Common myeloid progenitor, CD34-positive (primary cell): Measurements from ENCODE around the gene CNPPD1.
"Not testable (repeated sequence)": the region's sequence is repeated elsewhere in the genome, so short reads cannot be mapped to it uniquely, and the experiment has no call there.

Experiments
- CTCF ChIA-PET: fragments of 350-600 bp; sonication (Branson Sonifier 250); formaldehyde crosslinking; loops from one replicate; lab custom pipeline; 2021; ENCODE audit warnings: antibody characterized with exemption; lab: Charles Lee
- POLR2A ChIA-PET: fragments of 350-600 bp; sonication (Branson Sonifier 250); formaldehyde crosslinking; loops from one replicate; lab custom pipeline; 2021; ENCODE audit warnings: antibody characterized with exemption; lab: Charles Lee
- DNase-seq, 3 donors: peaks; one replicate each; pipeline versions ENCODE4 v3.0.0 to v3.0.0-alpha.2; 2013
- H3K27ac ChIP-seq, 2 experiments: 1 replicate in 1 of 2; 2 replicates in 1 of 2; pipeline ENCODE4 v1.7.0; 2013; ENCODE audit warnings: inconsistent platforms in 2 of 2, low read length in 2 of 2, mild to moderate bottlenecking in 2 of 2, low read depth in 1 of 2, moderate library complexity in 1 of 2; ENCODE audit not compliant: severe bottlenecking in 2 of 2, insufficient read depth in 1 of 2, poor library complexity in 1 of 2
- H3K27me3 ChIP-seq, 5 experiments: replicated peaks in 2 of 5; 1 replicate in 3 of 5; 2 replicates in 2 of 5; pipeline versions ENCODE4 v1.6.1 to v1.7.0; 2013; ENCODE audit warnings: low read length in 4 of 5, mild to moderate bottlenecking in 2 of 5, moderate library complexity in 2 of 5, inconsistent platforms in 1 of 5; ENCODE audit not compliant: insufficient read depth in 5 of 5, control insufficient read depth in 4 of 5
- H3K36me3 ChIP-seq, 4 experiments: 1 replicate in 2 of 4; 2 replicates in 2 of 4; pipeline versions ENCODE4 v1.6.1 to v1.7.0; 2013; ENCODE audit warnings: low read length in 3 of 4, control low read depth in 1 of 4, mild to moderate bottlenecking in 1 of 4; ENCODE audit not compliant: control insufficient read depth in 4 of 4, insufficient read depth in 4 of 4
- H3K4me1 ChIP-seq, 4 experiments: 1 replicate in 3 of 4; 2 replicates in 1 of 4; pipeline versions ENCODE4 v1.6.1 to v1.7.1; 2013; ENCODE audit warnings: low read length in 3 of 4, mild to moderate bottlenecking in 3 of 4, control low read depth in 1 of 4, inconsistent platforms in 1 of 4, moderate library complexity in 1 of 4; ENCODE audit not compliant: control insufficient read depth in 4 of 4, insufficient read depth in 4 of 4; ENCODE audit errors: control extremely low read depth in 1 of 4
- H3K4me3 ChIP-seq, 7 experiments: 1 replicate in 4 of 7; 2 replicates in 3 of 7; pipeline versions ENCODE4 v1.5.1 to v1.7.0; 2013; ENCODE audit warnings: mild to moderate bottlenecking in 7 of 7, low read length in 6 of 7, moderate library complexity in 6 of 7, inconsistent platforms in 2 of 7, low read depth in 2 of 7, control low read depth in 1 of 7; ENCODE audit not compliant: insufficient read depth in 4 of 7, control insufficient read depth in 1 of 7; ENCODE audit errors: extremely low read depth in 1 of 7
- H3K9me3 ChIP-seq, 5 experiments: 1 replicate in 4 of 5; 2 replicates in 1 of 5; pipeline versions ENCODE4 v1.6.1 to v1.7.1; 2013; ENCODE audit warnings: low read length in 4 of 5, mild to moderate bottlenecking in 2 of 5, inconsistent platforms in 1 of 5, low read depth in 1 of 5, moderate library complexity in 1 of 5; ENCODE audit not compliant: control insufficient read depth in 4 of 5, insufficient read depth in 2 of 5; ENCODE audit errors: control extremely low read depth in 1 of 5
- WGBS: methylation state at CpG from one replicate; pipeline ENCODE4 v1.1.5; 2013; ENCODE audit not compliant: insufficient coverage; 5-methylcytosine and 5-hydroxymethylcytosine counted together

Gene CNPPD1

GRCh38 chr2:219205165-219205538, 28.4 kb upstream of the CNPPD1 start:
- Histone ChIP-seq H3K4me1 (peaks cover 22 to 39% (median 38%) of the 10 kb centered on the region in 4 experiments), H3K36me3 (peaks cover 0 to 22% (median 4%) of the 10 kb centered on the region in 4 experiments), H3K27ac (no peak overlapping the region), H3K27me3 (no peaks in the 10 kb centered on the region), H3K9me3 (no peaks in the 10 kb centered on the region), H3K4me3 (no peak overlapping the region)
- DNase-seq: no peak
- CTCF ChIA-PET: interaction anchor here (1.1 to 17.2 kb wide), 5 partner anchors 20 to 32 kb away, joined by 4 to 238 read pairs (median 4); partner anchors contain the start of genes CNPPD1 and SLC23A3
- POLR2A ChIA-PET: no interaction called here
- WGBS: 100% methylated on average over 3 of the region's 5 CpGs

GRCh38 chr2:219204425-219205164, 27.9 kb upstream of the CNPPD1 start:
- H3K36me3 ChIP-seq: peaks cover 0 to 20% (median 4%) of the 10 kb centered on the region in 4 experiments
- POLR2A ChIA-PET: interaction anchor here (0.7 kb wide), 1 partner anchor 28 kb away, joined by 3 read pairs; the partner anchor contains the start of gene CNPPD1
- CTCF ChIA-PET: interaction anchor here (0.7 to 2.6 kb wide), 8 partner anchors 9 to 33 kb away, joined by 3 to 7 read pairs (median 4); partner anchors contain the start of gene CNPPD1
- no peak overlapping the region for H3K4me3 ChIP-seq
- H3K27me3 ChIP-seq: no peaks in the 10 kb centered on the region
- no peak for DNase-seq
- 86% methylated on average over 3 of the region's 7 CpGs for WGBS
- no peak overlapping the region for H3K27ac ChIP-seq
- H3K4me1 ChIP-seq: peaks cover 16 to 33% (median 32%) of the 10 kb centered on the region in 4 experiments
- H3K9me3 ChIP-seq: no peaks in the 10 kb centered on the region

GRCh38 chr2:219201331-219201730, 24.6 kb upstream of the CNPPD1 start:
- H3K4me3 ChIP-seq, H3K27ac ChIP-seq, H3K4me1 ChIP-seq, H3K36me3 ChIP-seq, POLR2A ChIA-PET, H3K9me3 ChIP-seq, H3K27me3 ChIP-seq, DNase-seq: not testable (repeated sequence)
- CTCF ChIA-PET: interaction anchor here (0.7 to 3.2 kb wide), 4 partner anchors 18 to 47 kb away, joined by 3 to 13 read pairs (median 4); no protein-coding TSS in a partner anchor
- WGBS: 79% methylated on average over 6 of the region's 21 CpGs

- H3K36me3 ChIP-seq, DNase-seq, H3K27ac ChIP-seq, H3K4me3 ChIP-seq, H3K4me1 ChIP-seq, POLR2A ChIA-PET, H3K9me3 ChIP-seq, H3K27me3 ChIP-seq: not testable (repeated sequence)
- CTCF ChIA-PET: interaction anchor here (0.6 to 3.2 kb wide), 7 partner anchors 12 to 47 kb away, joined by 3 to 13 read pairs (median 4); partner anchors contain the start of gene CNPPD1
- 90% methylated on average over 22 of the region's 26 CpGs for WGBS
Observed at GRCh38 chr2:219200502-219201326, 24.0 kb upstream of the CNPPD1 start.

- DNase-seq: no peak
- no peaks in the 10 kb centered on the region for H3K9me3 ChIP-seq
- ChIA-PET POLR2A (no interaction called here), CTCF (interaction anchor here (0.7 to 3.2 kb wide), 7 partner anchors 9 to 36 kb away, joined by 3 to 13 read pairs (median 3); partner anchors contain the start of gene CNPPD1)
- no peaks in the 10 kb centered on the region for H3K27me3 ChIP-seq
- no peaks in the 10 kb centered on the region for H3K4me1 ChIP-seq
- H3K27ac ChIP-seq: no peak overlapping the region
- no peaks in the 10 kb centered on the region for H3K36me3 ChIP-seq
- no peak overlapping the region for H3K4me3 ChIP-seq
- WGBS: 97% methylated on average over 6 of the region's 12 CpGs
Observed at GRCh38 chr2:219199470-219200211, 22.9 kb upstream of the CNPPD1 start.

- 89% methylated on average over 5 of the region's 5 CpGs for WGBS
- CTCF ChIA-PET: interaction anchor here (0.8 to 3.2 kb wide), 6 partner anchors 10 to 36 kb away, joined by 3 to 13 read pairs (median 4); partner anchors contain the start of gene CNPPD1
- no peaks in the 10 kb centered on the region for H3K4me1 ChIP-seq
- no peaks in the 10 kb centered on the region for H3K36me3 ChIP-seq
- H3K27ac ChIP-seq: no peak overlapping the region
- H3K27me3 ChIP-seq: no peaks in the 10 kb centered on the region
- POLR2A ChIA-PET: no interaction called here
- no peaks in the 10 kb centered on the region for H3K9me3 ChIP-seq
- no peak overlapping the region for H3K4me3 ChIP-seq
- DNase-seq: no peak
Observed at GRCh38 chr2:219198974-219199373, 22.2 kb upstream of the CNPPD1 start.
